Gastroesophageal sphincter (tissue), 3 donors: ENCODE results near the gene TEX11.

Experiments used
- POLR2A ChIP-seq, 2 donors: fragments of 450-650 bp; IDR thresholded peaks; one replicate each; pipeline ENCODE4 v1.6.1; 2017; ENCODE audit warnings: antibody characterized with exemption in 2 of 2, mild to moderate bottlenecking in 2 of 2, moderate library complexity in 1 of 2
- POLR2AphosphoS5 ChIP-seq: sonication (generic); formaldehyde crosslinking; IDR thresholded peaks from one replicate; pipeline ENCODE4 v1.6.1; 2017; ENCODE audit warnings: antibody characterized with exemption
- TF ChIP-seq, protein P1 (sequence below), 4 experiments: fragments of 200-600 bp in 2 of 4; fragments of 450-650 bp in 2 of 4; sonication (generic) in 1 of 4; IDR thresholded peaks; one replicate each; pipeline ENCODE4 v1.5.1; 2017 to 2019; ENCODE audit warnings: antibody characterized with exemption in 4 of 4, mild to moderate bottlenecking in 2 of 4, moderate library complexity in 2 of 4

DNA sequence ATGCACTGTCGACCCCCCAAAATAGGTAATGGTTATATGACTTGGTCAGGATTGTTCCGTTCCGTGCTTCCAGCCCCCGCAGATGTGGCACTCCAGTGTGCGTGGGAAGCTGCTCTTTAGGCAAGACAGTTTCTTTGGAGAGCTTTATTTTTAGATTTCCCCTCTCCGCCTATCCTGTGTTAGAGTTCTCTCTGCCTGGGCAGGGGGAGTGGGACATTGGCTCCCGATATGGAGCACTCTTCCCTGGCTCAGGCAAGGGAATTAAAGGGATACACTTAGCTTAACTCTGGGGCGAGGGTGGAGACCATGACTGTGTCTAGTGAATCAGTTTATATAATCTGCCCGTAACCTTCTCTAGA is 427.9 kb downstream of the TEX11 start:
- peak; percentile 17 for TF ChIP-seq POLR2AphosphoS5
- TF ChIP-seq, protein P1, sequence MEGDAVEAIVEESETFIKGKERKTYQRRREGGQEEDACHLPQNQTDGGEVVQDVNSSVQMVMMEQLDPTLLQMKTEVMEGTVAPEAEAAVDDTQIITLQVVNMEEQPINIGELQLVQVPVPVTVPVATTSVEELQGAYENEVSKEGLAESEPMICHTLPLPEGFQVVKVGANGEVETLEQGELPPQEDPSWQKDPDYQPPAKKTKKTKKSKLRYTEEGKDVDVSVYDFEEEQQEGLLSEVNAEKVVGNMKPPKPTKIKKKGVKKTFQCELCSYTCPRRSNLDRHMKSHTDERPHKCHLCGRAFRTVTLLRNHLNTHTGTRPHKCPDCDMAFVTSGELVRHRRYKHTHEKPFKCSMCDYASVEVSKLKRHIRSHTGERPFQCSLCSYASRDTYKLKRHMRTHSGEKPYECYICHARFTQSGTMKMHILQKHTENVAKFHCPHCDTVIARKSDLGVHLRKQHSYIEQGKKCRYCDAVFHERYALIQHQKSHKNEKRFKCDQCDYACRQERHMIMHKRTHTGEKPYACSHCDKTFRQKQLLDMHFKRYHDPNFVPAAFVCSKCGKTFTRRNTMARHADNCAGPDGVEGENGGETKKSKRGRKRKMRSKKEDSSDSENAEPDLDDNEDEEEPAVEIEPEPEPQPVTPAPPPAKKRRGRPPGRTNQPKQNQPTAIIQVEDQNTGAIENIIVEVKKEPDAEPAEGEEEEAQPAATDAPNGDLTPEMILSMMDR (IDR thresholded peaks at IDR 0.05), result no peak
- no peak for TF ChIP-seq POLR2A (IDR thresholded peaks at IDR 0.05)
